ENCODE data around the gene SCG2.
A peak's percentile ranks its signal among the peaks of the same experiment; 100 is the strongest.

The SCG2 gene

DNA sequence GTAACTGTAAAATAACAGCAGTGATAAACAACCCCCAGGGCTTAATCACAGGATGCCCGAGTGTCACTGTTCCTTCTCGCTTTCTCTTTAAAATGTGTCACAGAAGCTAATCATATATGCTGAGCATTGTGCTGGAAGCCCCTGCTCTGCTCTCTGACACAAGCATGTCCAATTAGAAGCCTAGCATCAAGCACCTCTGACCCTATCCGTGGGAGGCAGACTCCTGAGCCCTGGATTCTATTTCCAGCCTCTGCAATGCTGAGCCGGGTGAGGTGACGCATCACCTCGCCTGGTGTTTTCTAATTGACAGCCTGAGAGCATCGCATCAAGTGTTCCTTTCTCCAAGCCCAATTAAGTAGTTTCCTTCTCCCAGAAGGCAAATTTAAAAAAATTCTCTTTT is 19.7 kb upstream of the SCG2 start:
- Histone ChIP-seq H3K4me1 (peaks cover 31% of the 10 kb centered on the region), H3K9me3 (ENCODE audit: control insufficient read depth, low read length) (no peaks in the 10 kb centered on the region), H3K27me3 (ENCODE audit: control insufficient read depth, insufficient read depth, low read length) (no peaks in the 10 kb centered on the region), H2AFZ (peak overlapping the region; percentile 63), H3K4me2 (ENCODE audit: low read length) (no peak overlapping the region), H3K9ac (no peak overlapping the region), H3K79me2 (no peaks in the 10 kb centered on the region), H3K4me3 (ENCODE audit: low read depth, low read length) (no peak overlapping the region), H3K36me3 (ENCODE audit: control insufficient read depth, insufficient read depth, low read length) (no peaks in the 10 kb centered on the region), H3K27ac (peak overlapping the region; percentile 11)
- TF ChIP-seq, protein P1, sequence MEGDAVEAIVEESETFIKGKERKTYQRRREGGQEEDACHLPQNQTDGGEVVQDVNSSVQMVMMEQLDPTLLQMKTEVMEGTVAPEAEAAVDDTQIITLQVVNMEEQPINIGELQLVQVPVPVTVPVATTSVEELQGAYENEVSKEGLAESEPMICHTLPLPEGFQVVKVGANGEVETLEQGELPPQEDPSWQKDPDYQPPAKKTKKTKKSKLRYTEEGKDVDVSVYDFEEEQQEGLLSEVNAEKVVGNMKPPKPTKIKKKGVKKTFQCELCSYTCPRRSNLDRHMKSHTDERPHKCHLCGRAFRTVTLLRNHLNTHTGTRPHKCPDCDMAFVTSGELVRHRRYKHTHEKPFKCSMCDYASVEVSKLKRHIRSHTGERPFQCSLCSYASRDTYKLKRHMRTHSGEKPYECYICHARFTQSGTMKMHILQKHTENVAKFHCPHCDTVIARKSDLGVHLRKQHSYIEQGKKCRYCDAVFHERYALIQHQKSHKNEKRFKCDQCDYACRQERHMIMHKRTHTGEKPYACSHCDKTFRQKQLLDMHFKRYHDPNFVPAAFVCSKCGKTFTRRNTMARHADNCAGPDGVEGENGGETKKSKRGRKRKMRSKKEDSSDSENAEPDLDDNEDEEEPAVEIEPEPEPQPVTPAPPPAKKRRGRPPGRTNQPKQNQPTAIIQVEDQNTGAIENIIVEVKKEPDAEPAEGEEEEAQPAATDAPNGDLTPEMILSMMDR (IDR thresholded peaks at IDR 0.05), result no peak

GRCh38 chr2:223619486-223620129 is 17.4 kb upstream of the SCG2 start:
- Histone ChIP-seq H3K4me2 (ENCODE audit: low read length) (no peak overlapping the region), H3K79me2 (no peaks in the 10 kb centered on the region), H3K9ac (no peak overlapping the region), H3K4me3 (ENCODE audit: low read depth, low read length) (no peak overlapping the region), H3K36me3 (ENCODE audit: control insufficient read depth, insufficient read depth, low read length) (no peaks in the 10 kb centered on the region), H2AFZ (peak overlapping the region; percentile 66), H3K27ac (peak overlapping the region; percentile 85), H3K9me3 (ENCODE audit: control insufficient read depth, low read length) (no peaks in the 10 kb centered on the region), H3K4me1 (peaks cover 31% of the 10 kb centered on the region), H3K27me3 (ENCODE audit: control insufficient read depth, insufficient read depth, low read length) (no peaks in the 10 kb centered on the region)
- TF ChIP-seq, protein P1 (IDR thresholded peaks at IDR 0.05), result no peak

GRCh38 chr2:223618172-223619035 is 16.2 kb upstream of the SCG2 start:
- no peaks in the 10 kb centered on the region for H3K9me3 ChIP-seq (ENCODE audit: control insufficient read depth, low read length)
- no peak overlapping the region for H3K9ac ChIP-seq
- H3K4me2 ChIP-seq (ENCODE audit: low read length), result no peak overlapping the region
- peak overlapping the region; percentile 67 for H2AFZ ChIP-seq
- H3K4me3 ChIP-seq (ENCODE audit: low read depth, low read length), result no peak overlapping the region
- no peaks in the 10 kb centered on the region for H3K36me3 ChIP-seq (ENCODE audit: control insufficient read depth, insufficient read depth, low read length)
- H3K79me2 ChIP-seq, result no peaks in the 10 kb centered on the region
- H3K4me1 ChIP-seq, result peaks cover 36% of the 10 kb centered on the region
- H3K27ac ChIP-seq, result peak overlapping the region; percentile 85
- H3K27me3 ChIP-seq (ENCODE audit: control insufficient read depth, insufficient read depth, low read length), result no peaks in the 10 kb centered on the region
- TF ChIP-seq, protein P1 (IDR thresholded peaks at IDR 0.05), result no peak

DNA sequence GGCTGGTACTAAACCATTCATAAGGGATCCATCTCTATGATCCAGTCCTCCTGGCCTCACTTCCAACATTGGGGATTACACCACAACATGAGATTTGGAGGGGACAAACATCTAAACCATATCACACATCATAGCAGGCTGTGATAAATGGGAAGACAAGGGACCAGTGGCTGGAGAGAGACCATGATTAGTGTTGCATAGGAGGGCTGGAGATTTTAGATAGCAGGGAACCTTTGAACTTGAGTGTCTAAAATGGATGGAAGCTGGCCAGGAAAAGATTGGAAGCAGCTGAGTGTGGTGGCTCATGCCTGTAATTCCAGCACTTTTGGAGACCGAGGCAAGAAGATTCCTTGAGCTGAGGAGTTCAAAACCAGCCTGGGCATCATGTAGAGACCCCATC is 12.4 kb upstream of the SCG2 start:
- no peaks in the 10 kb centered on the region for H3K36me3 ChIP-seq (ENCODE audit: control insufficient read depth, insufficient read depth, low read length)
- H3K9me3 ChIP-seq (ENCODE audit: control insufficient read depth, low read length), result no peaks in the 10 kb centered on the region
- TF ChIP-seq, protein P1 (IDR thresholded peaks at IDR 0.05), result no peak
- H3K27me3 ChIP-seq (ENCODE audit: control insufficient read depth, insufficient read depth, low read length), result no peaks in the 10 kb centered on the region
- H3K79me2 ChIP-seq, result no peaks in the 10 kb centered on the region
- H3K4me1 ChIP-seq, result peaks cover 23% of the 10 kb centered on the region
- H3K4me2 ChIP-seq (ENCODE audit: low read length), result no peak overlapping the region
- H3K4me3 ChIP-seq (ENCODE audit: low read depth, low read length), result no peak overlapping the region
- H3K9ac ChIP-seq, result no peak overlapping the region
- no peak overlapping the region for H2AFZ ChIP-seq
- H3K27ac ChIP-seq, result no peak overlapping the region
